ENCODE measurements around the gene TMEM9.

DNA sequence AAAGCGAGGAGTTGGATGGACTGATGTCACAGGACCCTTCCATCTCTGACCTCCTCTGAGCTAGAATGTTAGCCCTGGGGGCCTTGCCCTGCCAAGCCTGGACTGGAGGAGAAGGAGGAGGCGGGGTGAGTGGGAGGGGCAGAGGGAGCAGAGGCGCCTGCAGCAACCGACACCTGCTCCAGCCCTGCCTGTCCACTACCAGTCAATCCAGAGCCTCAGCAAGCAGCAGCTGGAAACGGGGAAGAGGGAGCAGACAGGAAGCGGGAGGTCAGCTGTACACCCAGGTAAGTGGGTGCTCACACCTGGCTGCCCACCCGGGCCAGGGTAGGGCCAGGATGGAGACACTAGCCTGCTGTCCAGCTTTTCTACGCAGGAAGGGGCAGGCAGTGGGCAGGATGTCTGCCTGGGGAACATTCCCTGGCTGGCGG lies 36.4 kb upstream of the TMEM9 start, which contains the start of gene IGFN1:
- TF ChIP-seq GATA3 (IDR thresholded peaks at IDR 0.05; ENCODE audit: low read depth, low read length): no peak
- TF ChIP-seq GATA2 (IDR thresholded peaks at IDR 0.05; ENCODE audit: low read depth, low read length): no peak
